Nucleus accumbens (tissue), 56 donors: Measurements from ENCODE around the gene ZIC2.
"Not testable (repeated sequence)": the region's sequence is repeated elsewhere in the genome, so short reads cannot be mapped to it uniquely, and the experiment has no call there.

Source experiments
- DNase-seq, 56 donors: peaks; one replicate each; lab custom pipeline; 2025; lab: John Stamatoyannopoulos, UW

Gene ZIC2

DNA sequence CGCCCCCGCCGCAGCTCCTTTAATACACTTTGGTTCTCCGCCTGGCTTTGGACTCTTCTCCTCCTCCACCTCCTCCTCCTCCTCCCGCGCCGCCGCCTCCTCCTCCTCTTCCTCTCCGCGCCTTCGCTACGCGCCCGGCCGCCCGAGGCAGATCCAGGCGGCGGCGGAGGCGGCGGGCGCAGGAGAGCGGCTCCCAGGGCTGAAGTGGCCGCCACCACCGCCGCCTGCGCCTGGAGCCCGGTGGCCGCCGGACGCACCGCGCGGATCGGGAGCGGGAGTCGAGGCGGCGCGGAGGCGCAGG lies at the start of gene ZIC2:
Gene ZIC2, plus strand, starts transcription at position 50 of the 301 bp plus-strand sequence. CDS start 281 bp downstream, outside the sequence.
- peak in 1 of 56 donors; percentile 54 for DNase-seq

DNA sequence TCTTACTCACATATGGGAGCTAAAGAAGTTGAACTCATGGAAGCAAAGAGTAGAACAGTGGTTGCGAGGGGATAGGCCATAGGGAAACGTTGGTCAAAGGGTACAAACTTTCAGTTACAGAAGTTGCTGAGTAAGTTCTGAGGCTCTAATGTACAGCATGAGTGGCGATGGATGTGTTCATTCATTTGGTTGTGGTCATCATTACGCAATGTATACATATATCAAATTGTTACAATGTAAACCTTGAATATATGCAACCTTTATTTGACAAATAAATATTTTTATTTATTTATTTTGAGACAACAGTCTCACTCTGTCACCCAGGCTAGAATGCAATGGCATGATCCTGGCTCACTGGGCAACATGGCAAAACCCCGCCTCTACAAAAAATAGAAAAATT lies 48.7 kb upstream of the ZIC2 start:
- no peak for DNase-seq

- no peak for DNase-seq
Observed at GRCh38 chr13:99935772-99936171, 45.8 kb upstream of the ZIC2 start.

DNA sequence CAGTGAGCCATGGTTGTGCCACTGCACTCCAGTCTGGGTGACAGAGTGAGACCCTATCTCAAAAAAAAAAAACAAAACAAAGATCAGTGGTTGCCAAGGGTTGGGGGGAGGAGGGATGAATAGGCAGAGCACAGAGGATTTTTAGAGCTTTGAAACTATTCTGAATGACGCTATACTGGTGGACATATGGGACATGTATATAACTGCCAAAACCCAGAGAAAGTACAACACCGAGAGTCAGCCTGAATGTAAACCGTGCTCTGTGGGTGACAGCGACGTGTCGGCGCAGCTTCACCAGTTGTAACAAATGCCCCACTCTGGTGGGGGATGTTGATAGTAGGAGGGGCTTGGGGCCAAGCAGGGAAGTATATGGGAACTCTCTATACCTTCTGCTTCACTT lies 42.9 kb upstream of the ZIC2 start:
- DNase-seq: no peak

DNA sequence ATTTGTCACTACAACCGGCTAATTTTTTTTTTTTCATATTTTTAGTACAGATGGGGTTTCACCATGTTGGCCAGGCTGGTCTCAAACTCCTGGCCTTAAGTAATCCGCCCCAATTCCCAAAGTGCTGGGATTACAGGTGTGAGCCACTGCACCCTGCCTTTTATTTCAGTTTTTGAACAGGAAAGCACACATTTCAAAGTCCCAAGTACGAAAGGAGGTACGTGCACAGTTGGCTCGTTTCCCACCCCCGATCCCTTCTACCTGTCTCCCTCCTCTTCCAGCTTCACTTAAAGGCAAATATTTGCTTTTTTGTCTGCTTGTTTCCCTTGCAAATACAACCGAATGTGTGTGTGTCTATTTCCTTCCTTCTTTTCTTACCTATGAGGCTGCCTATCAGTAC lies 40.5 kb upstream of the ZIC2 start:
- no peak for DNase-seq

DNA sequence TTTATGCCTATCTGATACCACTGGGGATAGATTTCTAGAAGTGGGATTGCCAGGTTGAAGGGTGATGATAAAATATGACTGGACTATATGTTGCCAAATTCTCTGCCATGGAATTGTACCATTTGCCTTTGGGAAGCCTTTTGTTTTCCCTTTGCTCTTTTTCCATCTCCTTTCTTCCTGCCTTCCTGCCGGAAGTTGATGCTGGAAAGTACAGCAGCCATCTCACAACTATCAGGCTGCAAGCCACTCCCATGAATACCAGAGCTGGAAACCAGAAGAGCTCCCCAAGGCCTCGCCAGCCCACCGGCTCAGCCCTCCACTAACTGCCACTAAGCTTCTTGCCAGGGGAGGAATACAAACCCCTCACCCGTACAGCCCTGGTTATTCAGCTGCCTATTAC lies 39.7 kb upstream of the ZIC2 start:
- no peak for DNase-seq

- no peak for DNase-seq
Observed at GRCh38 chr13:99944102-99944501, 37.5 kb upstream of the ZIC2 start.

DNA sequence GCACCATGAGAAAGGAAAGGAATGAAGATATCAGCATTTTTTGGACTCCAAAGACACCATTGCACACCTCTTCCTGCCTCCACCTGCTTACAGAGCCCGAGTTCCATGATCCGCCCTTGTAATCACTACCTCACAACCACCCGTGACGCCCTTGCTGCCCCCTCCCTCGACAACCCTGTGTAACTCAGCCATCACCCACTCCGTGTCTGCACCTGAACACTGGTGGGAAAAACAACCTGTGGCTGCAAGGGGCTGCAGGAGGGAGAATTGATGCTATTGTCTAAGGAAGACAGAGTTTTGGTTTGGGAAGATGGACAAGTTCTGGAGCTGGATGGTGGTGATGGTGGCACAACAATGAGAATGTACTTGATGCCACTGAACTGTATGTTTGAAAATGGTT lies 37.0 kb upstream of the ZIC2 start:
- DNase-seq: no peak

GRCh38 chr13:99945515-99945914 lies 36.1 kb upstream of the ZIC2 start:
- DNase-seq: not testable (repeated sequence)

DNA sequence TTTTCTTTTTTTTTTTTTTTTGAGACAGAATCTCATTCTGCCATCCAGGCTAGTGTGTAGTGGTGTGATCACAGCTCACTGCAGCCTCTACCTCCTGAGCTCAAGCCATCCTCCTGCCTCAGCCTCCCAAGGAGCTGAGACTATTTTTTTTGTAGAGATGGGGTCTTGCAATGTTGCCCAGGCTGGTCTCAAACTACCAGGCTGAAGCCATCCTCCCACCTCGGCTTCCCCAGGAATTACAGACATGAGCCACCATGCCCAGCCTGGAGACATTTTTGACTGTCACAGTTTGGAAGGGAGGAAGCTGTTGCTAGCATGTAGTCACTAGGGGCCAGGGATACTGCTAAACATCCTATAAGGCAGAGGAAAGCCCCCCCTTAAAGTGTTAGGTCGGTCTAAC lies 33.9 kb upstream of the ZIC2 start:
- no peak for DNase-seq

- no peak for DNase-seq
Observed at GRCh38 chr13:99948411-99948810, 33.2 kb upstream of the ZIC2 start.

DNA sequence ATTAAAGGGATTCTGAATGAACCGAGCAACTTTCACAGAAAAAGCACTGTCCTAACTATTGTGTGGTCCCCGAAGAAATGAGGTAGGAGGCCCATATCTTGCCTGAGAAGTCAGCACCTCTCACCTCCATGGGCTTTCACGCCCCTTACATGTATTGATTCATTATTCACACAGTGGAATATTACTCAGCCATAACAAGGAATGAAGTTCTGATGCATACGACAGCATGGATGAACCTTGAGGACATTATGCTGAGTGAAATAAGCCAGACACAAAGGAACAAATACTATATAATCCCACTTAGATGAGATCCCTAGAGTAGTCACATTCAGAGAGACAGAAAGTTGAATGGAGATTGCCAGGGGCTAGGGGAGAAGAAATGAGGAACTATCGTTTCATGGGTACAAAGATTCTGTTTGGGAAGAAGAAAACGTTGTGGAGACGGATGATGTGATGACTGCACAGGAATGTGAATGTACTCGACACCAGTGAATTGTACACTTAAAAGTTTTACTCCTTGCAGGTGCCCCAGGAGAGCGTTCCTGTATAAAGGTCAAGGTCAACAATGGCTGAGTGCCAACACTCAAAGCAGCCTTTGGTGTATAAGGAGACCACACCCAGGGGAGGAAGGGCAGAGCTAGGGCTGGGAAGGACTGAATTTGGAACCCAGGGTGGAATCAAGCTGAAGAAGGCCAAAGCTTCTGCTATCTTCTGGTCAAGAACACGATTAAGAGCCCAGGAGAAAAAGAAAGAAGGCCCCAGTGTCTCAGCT lies 32.5 kb upstream of the ZIC2 start:
- DNase-seq: no peak

GRCh38 chr13:99949679-99950413 lies 31.7 kb upstream of the ZIC2 start:
- DNase-seq: peak in 3 of 56 donors; percentile 16 to 35 (median 27)

DNA sequence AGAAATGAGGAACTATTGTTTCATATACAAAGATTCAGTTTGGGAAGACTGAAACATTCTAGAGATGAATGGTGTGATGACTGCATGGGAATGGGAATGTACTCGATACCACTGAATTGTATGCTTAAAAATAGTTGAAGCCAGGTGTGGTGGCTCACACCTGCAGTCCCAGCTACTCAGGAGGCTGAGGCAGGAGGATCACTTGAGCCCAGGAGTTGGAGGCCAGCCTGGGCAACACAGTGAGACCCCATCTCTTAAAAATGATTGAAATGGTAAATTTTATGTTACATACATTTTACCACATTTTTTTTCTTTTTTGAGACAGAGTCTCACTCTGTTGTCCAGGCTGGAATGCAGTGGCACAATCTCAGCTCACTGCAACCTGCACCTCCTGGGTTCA lies 29.9 kb upstream of the ZIC2 start:
- DNase-seq: not testable (repeated sequence)

DNA sequence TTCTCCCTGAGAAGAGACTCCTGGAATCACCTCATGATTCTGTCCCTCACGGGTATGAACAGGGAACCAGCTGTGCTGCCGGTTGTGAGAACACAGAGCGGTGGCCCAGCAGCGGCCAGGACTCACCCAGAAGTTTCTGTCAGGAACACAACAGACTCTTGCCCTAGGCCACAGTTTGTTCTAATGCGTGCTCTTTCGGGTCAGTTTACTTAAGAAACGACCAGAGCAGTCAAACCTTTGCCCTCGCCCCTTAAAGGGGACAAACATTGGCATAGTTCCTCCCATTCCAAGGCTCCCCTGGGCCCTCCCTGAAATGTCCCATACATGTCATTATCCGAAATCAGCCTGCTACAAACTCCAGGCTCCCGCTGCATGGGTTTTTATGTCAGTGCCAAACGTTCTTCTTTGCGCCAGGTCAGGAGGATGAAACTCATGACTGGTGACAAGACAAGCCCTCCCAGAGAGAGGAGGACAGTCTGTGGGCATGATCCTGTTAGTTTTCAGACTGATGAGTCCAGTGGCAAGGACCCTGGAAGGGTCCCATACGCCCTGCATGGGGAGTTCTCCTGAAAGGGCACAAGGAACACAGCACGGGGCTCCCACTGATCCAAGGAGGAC lies 28.3 kb upstream of the ZIC2 start:
- DNase-seq: no peak

DNA sequence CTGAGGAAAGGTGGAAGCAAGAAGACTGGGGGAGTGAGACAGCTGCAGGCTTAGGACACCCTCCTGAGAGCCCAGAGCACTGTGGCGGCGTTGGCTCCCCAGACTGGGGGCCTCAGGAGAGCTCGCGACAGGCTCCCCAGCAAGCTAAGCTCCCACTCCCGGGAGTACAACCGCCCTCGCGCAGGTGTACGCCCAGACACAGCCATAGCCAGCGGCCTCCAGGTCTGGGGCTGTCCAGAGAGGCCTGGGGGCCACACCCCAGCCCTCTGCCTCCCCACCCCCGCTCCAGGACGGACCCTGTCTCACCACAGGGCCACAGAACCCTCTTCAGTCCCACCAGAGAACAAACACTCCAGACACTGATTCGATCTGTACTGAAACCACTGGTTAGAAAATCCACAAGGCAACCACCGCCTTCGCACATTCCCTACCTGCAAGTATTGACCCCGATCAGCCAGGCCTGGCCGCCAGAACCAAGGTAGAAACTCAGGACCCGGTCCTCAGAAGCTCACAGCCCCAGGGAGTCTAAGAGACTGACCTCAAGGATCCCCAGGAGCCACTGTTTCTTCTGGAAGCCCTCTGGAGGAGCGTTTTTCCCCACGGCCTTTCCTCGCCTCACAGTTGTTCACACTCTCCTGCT lies 26.4 kb upstream of the ZIC2 start:
- DNase-seq: no peak

DNA sequence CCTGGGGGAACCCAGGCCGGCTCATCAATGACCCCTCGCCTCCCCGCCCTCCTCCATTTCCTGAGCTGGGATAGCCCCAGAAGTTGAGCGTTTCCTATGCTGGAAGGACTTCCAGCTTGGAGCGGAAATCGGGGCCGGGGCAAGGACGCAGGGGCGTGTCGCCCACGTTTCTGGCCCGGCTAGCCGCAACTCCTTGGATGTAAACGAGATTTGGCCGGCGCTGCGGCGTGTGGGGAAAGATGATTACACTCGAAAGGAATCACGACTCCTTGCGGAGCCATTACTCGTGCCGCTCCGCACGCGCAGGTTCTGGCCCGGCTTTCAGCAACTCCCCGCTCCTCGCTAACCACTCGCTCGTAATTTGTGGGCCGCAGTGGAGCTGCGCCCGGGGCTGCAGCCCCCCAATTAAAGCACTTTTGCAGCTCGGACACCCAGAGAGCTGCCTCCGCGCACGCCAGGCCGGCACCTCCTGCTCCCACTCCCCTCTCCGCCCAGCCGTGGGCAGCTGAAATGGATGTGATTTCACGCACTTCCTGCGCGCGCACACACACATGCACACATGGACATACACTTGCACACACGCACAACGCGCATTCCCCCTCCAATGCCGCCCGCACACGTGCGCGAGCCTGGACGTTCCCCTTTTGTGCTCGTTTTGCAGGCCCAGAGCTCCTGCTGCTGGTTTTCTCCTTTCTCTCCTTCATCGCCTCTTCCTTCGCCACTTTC lies 25.7 kb upstream of the ZIC2 start:
- DNase-seq: peak in 1 of 56 donors; percentile 12

GRCh38 chr13:99956473-99957349 lies 24.9 kb upstream of the ZIC2 start:
- peak in 6 of 56 donors; percentile 14 to 37 (median 28) for DNase-seq

DNA sequence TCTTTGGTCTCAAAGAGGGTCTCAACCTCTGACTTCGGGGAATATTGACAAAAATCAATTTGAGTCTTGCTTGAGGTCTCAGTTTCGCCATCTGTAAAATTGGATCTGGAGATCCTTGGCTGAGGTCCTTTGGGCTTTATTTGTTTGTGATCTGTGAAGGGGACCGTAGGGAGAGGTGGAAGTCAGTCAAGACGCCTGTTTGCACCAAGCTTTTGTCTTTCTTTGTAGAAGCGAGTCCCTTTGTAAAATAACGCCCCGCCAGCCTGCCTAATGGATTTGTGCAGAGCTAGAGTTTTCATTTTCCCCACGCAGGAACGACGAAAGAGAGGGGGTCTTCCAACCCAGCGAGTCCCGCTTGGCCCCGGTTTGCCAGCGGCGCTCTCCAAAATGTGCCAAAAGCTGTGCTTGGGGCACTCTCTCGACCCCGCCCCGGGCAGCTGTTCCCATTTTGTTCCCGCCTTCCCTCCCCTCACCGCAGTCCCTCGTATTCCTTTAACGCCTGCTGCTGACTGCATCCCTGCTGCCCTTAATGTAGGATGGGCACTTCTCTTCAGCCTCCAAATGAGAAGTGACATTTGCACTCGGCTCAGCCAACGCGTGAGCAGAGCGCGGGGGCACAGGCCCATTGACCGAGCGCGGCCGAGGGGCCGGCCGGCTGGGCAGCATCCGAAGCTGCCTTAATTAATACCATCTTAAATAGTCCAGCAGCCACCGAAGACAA lies 23.0 kb upstream of the ZIC2 start:
- no peak for DNase-seq
